Jurkat, Clone E6-1 (cell line): ENCODE measurements around the gene TIGD3.

Experiments
- DNase-seq: peaks from one replicate; pipeline ENCODE4 v3.0.0-alpha.2; 2011; ENCODE audit warnings: low read depth, low spot score
- H3K4me3 ChIP-seq: 2 replicates; pipeline ENCODE4 v1.5.1; 2011; ENCODE audit warnings: mild to moderate bottlenecking, low read length, control low read depth, moderate library complexity

Gene TIGD3

DNA sequence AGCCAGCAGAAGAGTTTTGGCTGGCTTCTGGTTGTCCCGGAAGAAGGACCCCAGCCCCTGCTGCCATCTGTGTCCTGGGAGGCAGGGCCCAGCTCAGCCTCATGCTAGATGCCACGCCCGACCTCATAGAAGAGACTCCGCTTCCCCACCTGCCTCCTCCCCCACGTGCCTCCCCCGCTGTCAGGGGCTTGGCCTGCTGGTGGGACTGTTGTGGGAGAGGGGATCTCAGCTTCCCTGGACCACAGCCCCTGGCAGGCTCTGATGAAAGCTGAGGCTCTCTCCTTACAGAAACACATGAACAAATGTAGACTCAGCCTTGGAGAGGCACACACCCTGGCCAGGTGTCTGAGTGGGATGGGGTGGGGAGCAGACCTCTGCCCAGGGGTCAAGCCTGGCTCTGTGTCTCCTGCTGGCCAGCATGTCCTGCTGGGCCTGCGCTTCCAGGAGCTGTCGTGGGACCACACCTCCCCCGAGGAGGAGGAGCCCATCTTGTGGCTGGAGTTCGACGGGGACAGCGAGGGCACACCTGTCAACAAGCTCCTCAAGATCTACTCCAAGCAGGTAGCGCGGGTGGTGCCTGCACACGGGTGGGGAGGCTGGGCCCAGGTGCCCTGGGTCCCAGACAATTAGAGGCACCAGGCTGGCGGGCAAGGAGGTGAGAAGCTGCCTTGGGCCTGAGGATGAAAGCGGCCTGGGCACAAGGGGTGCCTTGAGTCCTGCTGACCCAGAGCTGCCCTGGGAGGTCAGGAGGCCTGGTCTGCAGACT lies 45.9 kb downstream of the TIGD3 start:
- no peak for DNase-seq
- no peak overlapping the region for H3K4me3 ChIP-seq

DNA sequence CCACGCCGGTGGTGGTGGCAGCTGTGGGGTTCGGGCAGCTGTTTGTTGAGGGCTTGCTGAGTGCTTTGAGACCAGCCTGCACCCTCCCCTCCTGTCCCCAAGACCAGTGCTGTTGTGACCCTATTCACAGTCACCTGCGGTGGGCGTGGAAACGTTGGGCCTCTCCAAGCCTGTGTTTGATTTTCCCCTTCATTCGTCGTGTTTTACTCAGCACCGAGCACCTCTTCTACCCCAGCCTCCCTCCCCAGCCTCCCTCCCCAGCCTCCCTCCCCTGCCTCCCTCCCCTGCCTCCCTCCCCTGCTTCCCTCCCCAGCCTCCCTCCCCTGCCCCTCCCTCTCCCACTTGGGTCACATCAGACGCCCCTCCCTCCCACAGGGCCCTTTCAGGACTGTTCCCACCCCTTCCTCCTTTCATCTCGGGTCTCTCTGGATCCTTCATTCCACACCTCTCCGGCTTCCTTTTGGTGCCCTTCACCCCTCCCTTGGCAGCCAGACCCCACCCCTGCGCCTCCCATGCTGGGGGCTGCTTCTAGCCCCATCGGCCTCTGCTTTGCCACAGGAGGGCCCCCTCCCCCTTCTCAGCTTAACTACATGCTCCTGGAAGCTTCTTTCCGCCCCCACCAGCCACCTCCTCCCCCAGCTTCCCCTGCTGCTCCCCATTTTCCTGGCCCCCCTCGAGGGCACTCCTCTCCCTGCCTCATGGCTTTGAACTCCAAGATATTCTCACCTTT lies 46.7 kb downstream of the TIGD3 start:
- no peak overlapping the region for H3K4me3 ChIP-seq
- no peak for DNase-seq

DNA sequence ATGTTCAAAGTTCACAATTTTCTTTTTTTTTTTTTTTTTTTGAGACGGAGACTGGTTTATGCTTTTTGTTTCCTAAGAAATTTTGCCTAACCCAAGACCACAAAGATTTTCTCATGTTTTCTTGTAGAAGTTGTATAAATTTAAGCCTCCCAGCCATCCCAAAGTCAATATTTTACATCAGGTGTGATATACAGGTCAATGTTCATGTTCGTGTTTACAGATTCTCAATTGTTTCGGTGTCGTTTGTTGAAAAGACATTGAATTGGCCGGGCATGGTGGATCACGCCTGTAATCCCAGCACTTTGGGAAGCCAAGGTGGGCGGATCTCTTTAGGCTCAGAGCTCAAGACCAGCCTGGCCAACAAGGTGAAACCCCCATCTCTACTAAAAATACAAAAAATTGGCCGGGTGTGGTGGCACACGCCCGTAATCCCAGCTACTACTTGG lies 47.3 kb downstream of the TIGD3 start:
- no peak for DNase-seq
- H3K4me3 ChIP-seq, result no peak overlapping the region

DNA sequence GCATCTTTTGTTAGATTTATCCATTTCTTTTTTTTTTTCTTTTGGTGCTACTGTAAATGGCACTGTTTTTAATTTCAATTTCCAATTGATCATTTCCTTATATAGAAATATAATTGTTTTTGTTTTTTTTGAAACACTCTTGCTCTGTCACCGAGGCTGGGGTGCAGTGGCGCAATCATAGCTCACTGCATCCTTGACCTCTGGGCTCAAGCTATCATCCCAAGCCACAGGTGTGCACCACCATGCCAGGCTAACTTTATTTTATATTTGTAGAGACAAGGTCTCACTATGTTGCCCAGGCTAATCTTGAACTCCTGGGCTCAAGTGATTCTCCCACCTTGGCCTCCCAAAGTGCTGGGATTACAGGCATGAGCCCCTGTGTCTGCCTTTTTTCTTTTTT lies 48.2 kb downstream of the TIGD3 start:
- no peak for DNase-seq
- H3K4me3 ChIP-seq, result no peak overlapping the region

DNA sequence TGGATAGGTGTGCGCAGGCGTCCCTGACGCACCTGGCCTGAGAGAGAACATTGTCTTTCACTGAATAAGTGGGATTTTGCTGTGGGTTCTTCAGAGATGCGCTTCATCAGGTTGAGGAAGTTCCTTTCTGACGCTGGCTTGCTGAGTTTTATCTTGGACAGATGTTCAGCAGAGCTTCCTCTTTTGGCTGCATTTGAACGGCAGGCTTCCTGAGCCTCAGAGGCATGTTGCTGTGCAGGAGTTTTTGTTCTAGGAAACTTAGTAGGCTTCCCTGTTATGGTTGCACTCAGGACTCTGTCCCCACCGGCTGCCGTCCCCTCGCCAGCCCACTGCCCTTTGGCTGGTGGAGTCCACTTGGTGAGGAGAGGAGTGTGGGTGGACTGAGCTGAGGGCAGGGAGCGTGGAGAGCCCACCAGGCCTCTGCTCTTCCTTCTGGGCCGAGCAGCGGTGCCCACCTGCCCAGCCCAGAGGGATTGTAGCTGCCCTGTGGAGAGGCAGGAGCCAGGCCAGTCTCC lies 49.1 kb downstream of the TIGD3 start:
- H3K4me3 ChIP-seq, result no peak overlapping the region
- no peak for DNase-seq

DNA sequence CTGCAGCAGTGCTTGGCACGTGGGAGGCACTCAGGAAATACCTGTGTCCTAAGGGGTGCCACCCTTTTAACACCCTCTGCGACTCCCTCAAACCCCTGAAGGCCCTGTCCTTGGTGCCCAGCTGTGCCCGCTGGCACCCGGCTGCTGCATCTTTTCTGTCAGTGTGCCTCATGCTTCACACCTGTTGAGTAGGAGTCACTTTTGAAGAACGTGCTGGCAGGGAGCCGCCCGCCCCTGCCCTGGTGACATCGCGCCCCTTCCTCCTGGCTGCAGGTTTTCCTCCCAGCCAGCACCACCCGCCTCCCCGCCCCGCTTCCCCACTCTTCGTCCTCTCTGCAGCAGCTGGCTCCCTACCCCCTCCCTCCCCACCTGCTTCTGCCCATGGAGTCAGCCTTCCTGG lies 49.7 kb downstream of the TIGD3 start:
- H3K4me3 ChIP-seq, result no peak overlapping the region
- no peak for DNase-seq

DNA sequence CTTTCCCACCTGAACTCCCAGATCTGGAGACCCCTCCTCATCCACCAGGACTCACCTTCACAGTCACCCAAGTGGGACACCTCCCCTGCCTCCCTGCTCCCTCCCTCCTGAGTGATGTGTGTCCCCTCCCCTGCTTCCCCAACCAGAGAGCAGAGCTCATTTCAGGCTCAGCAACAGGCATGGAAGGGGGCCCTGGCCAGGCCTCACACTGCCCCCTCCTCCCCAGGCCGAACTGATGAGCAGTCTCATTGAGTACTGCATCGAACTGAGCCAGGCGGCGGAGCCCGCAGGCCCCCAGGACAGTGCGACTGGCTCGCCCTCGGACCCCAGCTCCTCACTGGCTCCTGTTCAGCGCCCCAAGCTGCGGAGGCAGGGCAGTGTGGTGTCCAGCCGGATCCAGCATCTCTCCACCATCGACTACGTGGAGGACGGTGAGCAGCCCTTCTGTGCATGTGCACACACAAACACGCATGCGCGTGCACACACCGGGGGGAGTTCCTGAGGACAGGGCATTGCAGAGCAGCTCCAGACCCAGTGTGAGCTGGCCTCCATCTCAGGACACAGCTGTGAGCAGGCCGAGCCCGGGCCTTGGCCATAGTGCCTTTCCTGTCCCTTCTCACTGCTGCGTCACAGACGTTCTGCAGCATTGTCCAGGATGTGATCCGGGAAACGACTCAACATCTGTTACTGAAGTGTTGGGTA lies 50.2 kb downstream of the TIGD3 start:
- DNase-seq, result no peak
- H3K4me3 ChIP-seq, result no peak overlapping the region
